Measurements from ENCODE around the gene BCL2L15.

BCL2L15 gene

GRCh38 chr1:113886417-113887401 is 672 bp downstream of the BCL2L15 start:
- no peak for DNase-seq (ENCODE audit: low spot score)
- TF ChIP-seq, protein P1, sequence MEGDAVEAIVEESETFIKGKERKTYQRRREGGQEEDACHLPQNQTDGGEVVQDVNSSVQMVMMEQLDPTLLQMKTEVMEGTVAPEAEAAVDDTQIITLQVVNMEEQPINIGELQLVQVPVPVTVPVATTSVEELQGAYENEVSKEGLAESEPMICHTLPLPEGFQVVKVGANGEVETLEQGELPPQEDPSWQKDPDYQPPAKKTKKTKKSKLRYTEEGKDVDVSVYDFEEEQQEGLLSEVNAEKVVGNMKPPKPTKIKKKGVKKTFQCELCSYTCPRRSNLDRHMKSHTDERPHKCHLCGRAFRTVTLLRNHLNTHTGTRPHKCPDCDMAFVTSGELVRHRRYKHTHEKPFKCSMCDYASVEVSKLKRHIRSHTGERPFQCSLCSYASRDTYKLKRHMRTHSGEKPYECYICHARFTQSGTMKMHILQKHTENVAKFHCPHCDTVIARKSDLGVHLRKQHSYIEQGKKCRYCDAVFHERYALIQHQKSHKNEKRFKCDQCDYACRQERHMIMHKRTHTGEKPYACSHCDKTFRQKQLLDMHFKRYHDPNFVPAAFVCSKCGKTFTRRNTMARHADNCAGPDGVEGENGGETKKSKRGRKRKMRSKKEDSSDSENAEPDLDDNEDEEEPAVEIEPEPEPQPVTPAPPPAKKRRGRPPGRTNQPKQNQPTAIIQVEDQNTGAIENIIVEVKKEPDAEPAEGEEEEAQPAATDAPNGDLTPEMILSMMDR (IDR thresholded peaks at IDR 0.05), result no peak
- Histone ChIP-seq H3K4me3 (no peak overlapping the region), H3K27ac (no peak overlapping the region)

- TF ChIP-seq, protein P1 (IDR thresholded peaks at IDR 0.05), result no peak
- DNase-seq (ENCODE audit: low spot score), result no peak
- Histone ChIP-seq H3K27ac (no peak overlapping the region), H3K4me3 (no peak overlapping the region)
Measured at GRCh38 chr1:113881661-113882060, 5.7 kb downstream of the BCL2L15 start.

DNA sequence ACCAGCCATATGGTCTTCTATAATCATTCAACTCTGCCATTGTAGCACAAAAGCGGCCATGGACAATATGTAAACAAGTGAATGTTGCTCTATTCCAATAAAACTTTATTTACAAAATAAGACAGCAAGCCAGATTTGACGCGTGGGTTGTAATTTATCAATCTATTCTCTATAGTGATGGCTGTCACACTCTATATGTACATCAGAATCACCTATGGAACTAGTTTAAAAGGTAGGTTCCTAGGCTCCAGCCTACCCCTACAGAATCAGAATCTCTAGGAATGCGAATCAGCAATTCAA is 7.7 kb downstream of the BCL2L15 start:
- TF ChIP-seq, protein P1 (IDR thresholded peaks at IDR 0.05), result no peak
- H3K27ac ChIP-seq, result no peak overlapping the region

DNA sequence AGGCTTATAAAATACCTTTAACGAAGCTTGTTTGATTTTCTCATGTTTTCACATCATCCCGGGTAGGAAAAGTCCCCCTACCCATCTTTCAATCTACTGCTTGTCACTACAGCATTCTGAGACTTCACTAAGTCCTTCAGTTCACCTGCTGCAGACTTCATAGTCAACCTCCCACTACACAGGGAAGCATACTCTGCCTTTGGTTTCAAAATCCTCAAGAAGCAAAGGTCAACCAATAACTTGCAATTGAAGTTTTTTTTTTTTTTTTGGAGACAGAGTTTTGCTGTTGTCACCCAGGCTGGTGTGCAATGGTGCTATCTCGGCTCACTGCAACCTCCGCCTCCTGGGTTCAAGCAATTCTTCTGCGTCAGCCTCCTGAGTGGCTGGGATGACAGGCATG is 11.2 kb downstream of the BCL2L15 start:
- no peak overlapping the region for H3K4me3 ChIP-seq
- TF ChIP-seq, protein P1 (IDR thresholded peaks at IDR 0.05), result no peak
- no peak for DNase-seq (ENCODE audit: low spot score)
- no peak overlapping the region for H3K27ac ChIP-seq

More for the DNA sequence above, 7.7 kb downstream of the BCL2L15 start:
- H3K4me3 ChIP-seq, result no peak overlapping the region
- DNase-seq (ENCODE audit: low spot score), result no peak

DNA sequence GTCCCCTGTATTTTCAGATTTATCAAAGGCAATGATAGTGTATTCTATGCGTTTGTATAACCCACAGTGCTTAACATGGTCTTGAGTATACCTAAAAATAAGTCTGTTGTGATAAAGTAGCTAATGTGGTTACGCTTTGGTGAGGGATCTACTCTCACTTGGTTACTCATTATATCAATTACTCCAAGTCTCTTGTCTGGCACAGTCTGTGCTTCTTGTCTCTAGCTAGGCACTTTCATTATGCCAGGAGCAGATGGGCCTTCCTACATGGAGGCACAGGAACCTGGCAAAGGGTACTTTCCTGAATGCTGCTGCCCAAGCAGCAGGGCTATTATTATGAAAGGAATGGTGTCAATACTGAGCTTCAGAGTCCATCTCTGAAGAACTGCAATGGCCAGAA is 11.7 kb downstream of the BCL2L15 start:
- TF ChIP-seq, protein P1 (IDR thresholded peaks at IDR 0.05), result no peak
- Histone ChIP-seq H3K4me3 (no peak overlapping the region), H3K27ac (no peak overlapping the region)
- DNase-seq (ENCODE audit: low spot score), result no peak

DNA sequence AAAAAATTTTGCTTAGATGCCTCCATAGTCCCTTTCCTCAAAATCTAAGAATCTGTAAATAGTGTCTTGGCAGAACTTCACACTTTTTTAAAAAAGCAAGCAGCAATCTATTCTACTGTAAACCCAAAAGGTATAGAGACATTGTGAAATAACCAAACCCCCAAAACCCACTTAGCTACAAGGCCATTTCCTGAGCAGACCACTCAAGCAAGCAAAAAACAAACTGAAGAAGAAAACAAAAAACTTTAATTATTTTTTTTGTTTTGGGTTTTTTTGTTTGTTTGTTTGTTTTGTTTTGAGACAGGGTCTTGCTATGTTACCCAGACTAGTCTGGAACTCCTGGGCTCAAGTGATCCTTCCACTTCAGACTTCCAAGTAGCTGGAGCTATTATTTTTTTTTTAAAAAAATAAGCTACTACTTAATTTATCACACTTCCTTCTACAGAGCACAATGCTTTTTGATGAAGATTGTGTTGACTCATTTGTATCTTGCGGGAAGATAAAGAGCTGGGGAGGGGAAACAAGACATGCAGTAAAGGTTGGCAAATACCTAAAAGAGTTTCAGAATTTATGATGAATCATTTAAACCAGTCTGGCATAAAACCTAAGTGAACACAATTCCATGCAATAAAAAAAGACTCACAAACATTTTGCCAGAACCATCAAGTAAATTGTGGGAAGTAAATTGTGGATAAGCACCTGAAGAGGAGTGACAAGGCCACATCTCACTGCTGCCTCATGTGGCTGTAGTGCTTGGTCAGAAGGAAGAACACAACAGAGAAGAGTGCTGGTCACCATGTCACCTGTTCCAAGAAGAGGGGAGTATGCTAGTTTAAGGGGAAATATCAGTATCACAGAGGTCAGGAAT is 13.1 kb downstream of the BCL2L15 start:
- TF ChIP-seq, protein P1 (IDR thresholded peaks at IDR 0.05), result no peak
- Histone ChIP-seq H3K27ac (no peak overlapping the region), H3K4me3 (no peak overlapping the region)
- DNase-seq (ENCODE audit: low spot score), result no peak
